Lower leg skin (tissue), 3 donors: Measurements from ENCODE around the gene C10orf71.

Experiments used
- CTCF ChIP-seq, 3 donors: fragments of 450-650 bp; IDR thresholded peaks; one replicate each; pipeline ENCODE4 v1.5.1; 2016; ENCODE audit warnings: antibody characterized with exemption in 3 of 3, mild to moderate bottlenecking in 3 of 3, moderate library complexity in 2 of 3
- POLR2A ChIP-seq, 2 donors: fragments of 450-650 bp; IDR thresholded peaks; one replicate each; pipeline ENCODE4 v1.6.1; 2016 to 2017; ENCODE audit warnings: antibody characterized with exemption in 2 of 2, mild to moderate bottlenecking in 1 of 2, moderate library complexity in 1 of 2

GRCh38 chr10:49375611-49376010 is 76.6 kb downstream of the C10orf71 start:
- TF ChIP-seq CTCF (IDR thresholded peaks at IDR 0.05) = no peak
- no peak for TF ChIP-seq POLR2A (IDR thresholded peaks at IDR 0.05)
